Esophagus muscularis mucosa (tissue), 4 donors: ENCODE measurements around the gene C14orf119. TPM values are rescaled to one million over a fixed set of nuclear protein-coding genes. Genes with fewer than 3 reads are reported as not detected.
"Not testable (repeated sequence)": the region's sequence is repeated elsewhere in the genome, so short reads cannot be mapped to it uniquely, and the experiment has no call there.

Experiments used
- DNase-seq: peaks from one replicate; pipeline ENCODE4 v3.0.0-alpha.2; 2017; ENCODE audit errors: extremely low spot score
- H3K27ac ChIP-seq, 4 donors: fragments of 200-600 bp; sonication (generic); replicated peaks in 1 of 4; 1 replicate in 3 of 4; 2 replicates in 1 of 4; pipeline ENCODE4 v1.5.1; 2016 to 2019; ENCODE audit warnings: mild to moderate bottlenecking in 1 of 4
- H3K27me3 ChIP-seq, 4 donors: fragments of 200-600 bp; sonication (generic); one replicate each; pipeline versions ENCODE4 v1.5.1 to v1.6.0; 2016 to 2019
- H3K36me3 ChIP-seq, 4 donors: fragments of 200-600 bp; sonication (generic); one replicate each; pipeline ENCODE4 v1.5.1; 2016 to 2019
- H3K4me1 ChIP-seq, 4 donors: fragments of 200-600 bp; sonication (generic); one replicate each; pipeline ENCODE4 v1.5.1; 2016 to 2019
- H3K4me3 ChIP-seq, 4 donors: fragments of 200-600 bp; sonication (generic); 1 replicate in 2 of 4; 2 replicates in 2 of 4; pipeline ENCODE4 v1.5.1; 2016 to 2019; ENCODE audit warnings: mild to moderate bottlenecking in 4 of 4, moderate library complexity in 1 of 4
- H3K9me3 ChIP-seq, 4 donors: fragments of 200-600 bp; sonication (generic); 1 replicate in 3 of 4; 2 replicates in 1 of 4; pipeline ENCODE4 v1.5.1; 2016 to 2019
- EP300 ChIP-seq: sonication (generic); formaldehyde crosslinking; IDR thresholded peaks from one replicate; pipeline ENCODE4 v1.6.1; 2017; ENCODE audit warnings: antibody characterized with exemption
- POLR2A ChIP-seq: fragments of 450-650 bp; IDR thresholded peaks from one replicate; pipeline ENCODE4 v1.6.1; 2017; ENCODE audit warnings: antibody characterized with exemption, moderate library complexity, mild to moderate bottlenecking, low read depth
- POLR2AphosphoS5 ChIP-seq, 2 donors: sonication (generic); formaldehyde crosslinking; IDR thresholded peaks; one replicate each; pipeline ENCODE4 v1.6.1; 2017; ENCODE audit warnings: antibody characterized with exemption in 2 of 2
- WGBS: methylation state at CpG from one replicate; pipeline ENCODE4 v1.1.5; 2018; 5-methylcytosine and 5-hydroxymethylcytosine counted together
- intact Hi-C: fragments of 100-400 bp; cut with DNase I; formaldehyde crosslinking; loops from one replicate; pipeline ENCODE4 v1.15.1; 2023
- total RNA-seq, 4 donors: library from RNA; depleted of rRNA; stranded (reverse); fragments of >200 nt; gene quantifications; one replicate each; pipeline versions ENCODE4 v1.1.0 to v1.2.1, GENCODE V29; 2016
- TF ChIP-seq, protein P1 (sequence below), 3 experiments: fragments of 200-600 bp in 2 of 3; fragments of 450-650 bp in 1 of 3; sonication (generic) in 2 of 3; IDR thresholded peaks; one replicate each; pipeline ENCODE4 v1.5.1; 2017 to 2019; ENCODE audit warnings: antibody characterized with exemption in 3 of 3, mild to moderate bottlenecking in 2 of 3, moderate library complexity in 1 of 3

C14orf119 gene
- total RNA-seq, 4 donors from 2014 or later = 21.2 to 42.5 (median 34.0) TPM

GRCh38 chr14:23106747-23107045, 11.4 kb downstream of the C14orf119 start:
- no peak for DNase-seq
- Histone ChIP-seq H3K4me1 (peaks cover 0 to 9% (median 0%) of the 10 kb centered on the region in 4 donors), H3K4me3 (no peak overlapping the region), H3K36me3 (no peaks in the 10 kb centered on the region), H3K27ac (no peak overlapping the region), H3K27me3 (no peaks in the 10 kb centered on the region), H3K9me3 (no peaks in the 10 kb centered on the region)
- no peak for TF ChIP-seq EP300
- TF ChIP-seq, protein P1, sequence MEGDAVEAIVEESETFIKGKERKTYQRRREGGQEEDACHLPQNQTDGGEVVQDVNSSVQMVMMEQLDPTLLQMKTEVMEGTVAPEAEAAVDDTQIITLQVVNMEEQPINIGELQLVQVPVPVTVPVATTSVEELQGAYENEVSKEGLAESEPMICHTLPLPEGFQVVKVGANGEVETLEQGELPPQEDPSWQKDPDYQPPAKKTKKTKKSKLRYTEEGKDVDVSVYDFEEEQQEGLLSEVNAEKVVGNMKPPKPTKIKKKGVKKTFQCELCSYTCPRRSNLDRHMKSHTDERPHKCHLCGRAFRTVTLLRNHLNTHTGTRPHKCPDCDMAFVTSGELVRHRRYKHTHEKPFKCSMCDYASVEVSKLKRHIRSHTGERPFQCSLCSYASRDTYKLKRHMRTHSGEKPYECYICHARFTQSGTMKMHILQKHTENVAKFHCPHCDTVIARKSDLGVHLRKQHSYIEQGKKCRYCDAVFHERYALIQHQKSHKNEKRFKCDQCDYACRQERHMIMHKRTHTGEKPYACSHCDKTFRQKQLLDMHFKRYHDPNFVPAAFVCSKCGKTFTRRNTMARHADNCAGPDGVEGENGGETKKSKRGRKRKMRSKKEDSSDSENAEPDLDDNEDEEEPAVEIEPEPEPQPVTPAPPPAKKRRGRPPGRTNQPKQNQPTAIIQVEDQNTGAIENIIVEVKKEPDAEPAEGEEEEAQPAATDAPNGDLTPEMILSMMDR (IDR thresholded peaks at IDR 0.05) = no peak
- intact Hi-C loops = no loop called here

DNA sequence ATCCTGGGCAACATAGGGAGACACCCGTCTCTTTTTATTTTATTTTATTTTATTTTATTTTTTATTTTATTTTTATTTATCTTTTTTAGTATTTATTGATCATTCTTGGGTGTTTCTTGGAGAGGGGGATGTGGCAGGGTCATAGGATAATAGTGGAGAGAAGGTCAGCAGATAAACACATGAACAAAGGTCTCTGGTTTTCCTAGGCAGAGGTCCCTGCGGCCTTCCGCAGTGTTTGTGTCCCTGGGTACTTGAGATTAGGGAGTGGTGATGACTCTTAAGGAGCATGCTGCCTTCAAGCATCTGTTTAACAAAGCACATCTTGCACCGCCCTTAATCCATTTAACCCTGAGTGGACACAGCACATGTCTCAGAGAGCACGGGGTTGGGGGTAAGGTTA, 12.3 kb downstream of the C14orf119 start:
- H3K27ac ChIP-seq, H3K27me3 ChIP-seq, H3K4me3 ChIP-seq, intact Hi-C loops, H3K9me3 ChIP-seq, DNase-seq, H3K36me3 ChIP-seq, H3K4me1 ChIP-seq: not testable (repeated sequence)
- 96% methylated on average over 3 of the region's 5 CpGs for WGBS

DNA sequence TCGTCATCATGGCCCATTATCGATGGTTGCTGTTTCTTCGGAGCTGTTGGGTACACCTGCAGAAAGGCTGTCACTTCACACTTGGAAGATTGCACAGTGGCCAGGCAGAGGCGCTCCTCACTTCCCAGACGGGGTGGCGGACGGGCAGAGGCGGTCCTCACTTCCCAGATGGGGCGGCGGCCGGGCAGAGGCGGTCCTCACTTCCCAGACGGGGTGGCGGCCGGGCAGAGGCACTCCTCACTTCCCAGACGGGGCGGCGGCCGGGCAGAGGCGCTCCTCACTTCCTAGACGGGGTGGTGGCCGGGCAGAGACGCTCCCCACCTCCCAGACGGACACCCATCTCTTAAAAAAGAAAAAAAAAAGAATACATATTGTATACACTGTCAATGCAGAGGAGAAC, 12.9 kb downstream of the C14orf119 start:
- WGBS = 90% methylated on average over 23 of the region's 24 CpGs
- DNase-seq, H3K9me3 ChIP-seq, H3K27ac ChIP-seq, H3K4me3 ChIP-seq, H3K4me1 ChIP-seq, intact Hi-C loops, H3K36me3 ChIP-seq, H3K27me3 ChIP-seq: not testable (repeated sequence)

DNA sequence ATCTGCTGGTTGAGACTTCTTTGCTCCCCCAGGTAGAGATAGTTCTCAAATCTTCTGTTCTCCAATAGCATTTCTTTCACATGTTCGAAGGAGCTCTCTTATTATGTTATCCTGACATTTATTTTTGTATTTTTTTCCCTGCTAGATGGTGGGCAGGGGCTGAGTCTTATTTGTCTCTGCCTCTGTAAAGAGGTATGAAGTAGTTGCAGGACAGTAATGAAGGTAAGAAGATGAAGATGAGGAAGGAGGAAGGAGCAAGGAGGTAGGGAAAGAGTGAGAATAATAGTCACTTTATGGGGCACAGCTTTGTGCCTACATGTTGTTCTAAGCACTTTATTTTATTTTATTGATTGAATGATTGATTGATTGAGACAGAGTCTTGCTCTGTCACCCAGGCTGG, 14.5 kb downstream of the C14orf119 start:
- intact Hi-C loops = no loop called here
- no peak for DNase-seq
- peaks cover 0 to 6% (median 3%) of the 10 kb centered on the region in 4 donors for H3K4me1 ChIP-seq
- H3K9me3 ChIP-seq = no peaks in the 10 kb centered on the region
- TF ChIP-seq POLR2AphosphoS5 (IDR thresholded peaks at IDR 0.05) (no peak), EP300 (no peak), POLR2A (no peak)
- TF ChIP-seq, protein P1 (IDR thresholded peaks at IDR 0.05) = no peak
- no peak overlapping the region for H3K4me3 ChIP-seq
- WGBS = 88% methylated on average over 1 of the region's 1 CpG
- H3K27ac ChIP-seq = no peak overlapping the region
- peaks cover 0 to 23% (median 0%) of the 10 kb centered on the region in 4 donors for H3K27me3 ChIP-seq
- H3K36me3 ChIP-seq = no peaks in the 10 kb centered on the region

- no peak overlapping the region for H3K27ac ChIP-seq
- no peaks in the 10 kb centered on the region for H3K9me3 ChIP-seq
- 64% methylated on average over 5 of the region's 5 CpGs for whole genome bisulfite sequencing
- no peak for DNase-seq
- H3K36me3 ChIP-seq = no peaks in the 10 kb centered on the region
- TF ChIP-seq POLR2A (no peak), POLR2AphosphoS5 (IDR thresholded peaks at IDR 0.05) (no peak)
- TF ChIP-seq, protein P1 (IDR thresholded peaks at IDR 0.05) = no peak
- intact Hi-C loops = no loop called here
- H3K4me3 ChIP-seq = no peak overlapping the region
- H3K4me1 ChIP-seq = peaks cover 0 to 6% (median 0%) of the 10 kb centered on the region in 4 donors
- H3K27me3 ChIP-seq = peaks cover 0 to 33% (median 0%) of the 10 kb centered on the region in 4 donors
These were observed 15.5 kb downstream of the C14orf119 start for GRCh38 chr14:23110579-23111365.
